Esophagus muscularis mucosa (tissue), 3 donors: ENCODE data around the gene DIP2C.

Experiments
- EP300 ChIP-seq: sonication (generic); formaldehyde crosslinking; IDR thresholded peaks from one replicate; pipeline ENCODE4 v1.6.1; 2017; ENCODE audit warnings: antibody characterized with exemption
- TF ChIP-seq, protein P1 (sequence below), 3 experiments: fragments of 200-600 bp in 2 of 3; fragments of 450-650 bp in 1 of 3; sonication (generic) in 2 of 3; IDR thresholded peaks; one replicate each; pipeline ENCODE4 v1.5.1; 2017 to 2019; ENCODE audit warnings: antibody characterized with exemption in 3 of 3, mild to moderate bottlenecking in 2 of 3, moderate library complexity in 1 of 3

DNA sequence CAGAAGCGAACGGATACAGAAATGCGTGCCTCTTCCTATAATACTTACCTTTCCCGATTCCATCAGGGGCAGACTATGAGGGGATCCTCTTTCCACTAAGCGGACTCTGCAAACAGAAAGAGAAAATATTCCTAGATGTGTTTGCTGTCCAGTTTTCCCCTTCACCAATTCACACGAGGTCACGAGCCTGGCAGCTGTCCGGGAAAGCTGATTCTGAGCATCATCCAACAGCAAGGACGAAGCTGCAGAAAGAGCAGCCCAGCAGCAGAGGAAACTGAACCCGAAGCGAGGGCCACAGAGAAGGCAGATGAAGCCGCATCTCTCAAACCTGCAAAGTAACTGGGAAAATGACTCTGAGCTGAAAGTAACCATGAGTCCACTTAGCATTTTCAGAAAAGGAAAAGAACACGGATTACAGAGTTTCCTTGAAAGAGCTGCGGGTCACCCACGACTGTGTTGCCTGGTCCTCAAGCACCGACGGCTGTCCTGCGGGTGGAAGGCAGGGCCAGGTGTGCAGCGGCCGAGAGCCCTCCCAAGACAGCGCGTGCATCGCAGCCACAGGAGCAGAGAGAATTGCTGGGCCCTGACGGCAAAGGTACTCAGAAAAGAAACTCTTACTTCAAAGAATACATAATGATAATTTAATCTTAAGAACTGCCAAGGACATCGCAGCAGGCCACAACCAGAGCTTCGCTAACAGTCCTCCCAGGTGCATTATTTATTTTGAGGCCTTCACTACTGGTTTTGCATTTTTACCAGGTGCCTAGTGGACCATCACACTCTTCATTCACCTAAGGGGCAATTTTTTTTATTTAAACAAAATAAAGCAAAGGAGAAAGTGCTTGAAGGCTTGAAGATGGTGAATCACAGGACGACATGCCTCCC lies 400.9 kb downstream of the DIP2C start:
- no peak for TF ChIP-seq EP300
- TF ChIP-seq, protein P1, sequence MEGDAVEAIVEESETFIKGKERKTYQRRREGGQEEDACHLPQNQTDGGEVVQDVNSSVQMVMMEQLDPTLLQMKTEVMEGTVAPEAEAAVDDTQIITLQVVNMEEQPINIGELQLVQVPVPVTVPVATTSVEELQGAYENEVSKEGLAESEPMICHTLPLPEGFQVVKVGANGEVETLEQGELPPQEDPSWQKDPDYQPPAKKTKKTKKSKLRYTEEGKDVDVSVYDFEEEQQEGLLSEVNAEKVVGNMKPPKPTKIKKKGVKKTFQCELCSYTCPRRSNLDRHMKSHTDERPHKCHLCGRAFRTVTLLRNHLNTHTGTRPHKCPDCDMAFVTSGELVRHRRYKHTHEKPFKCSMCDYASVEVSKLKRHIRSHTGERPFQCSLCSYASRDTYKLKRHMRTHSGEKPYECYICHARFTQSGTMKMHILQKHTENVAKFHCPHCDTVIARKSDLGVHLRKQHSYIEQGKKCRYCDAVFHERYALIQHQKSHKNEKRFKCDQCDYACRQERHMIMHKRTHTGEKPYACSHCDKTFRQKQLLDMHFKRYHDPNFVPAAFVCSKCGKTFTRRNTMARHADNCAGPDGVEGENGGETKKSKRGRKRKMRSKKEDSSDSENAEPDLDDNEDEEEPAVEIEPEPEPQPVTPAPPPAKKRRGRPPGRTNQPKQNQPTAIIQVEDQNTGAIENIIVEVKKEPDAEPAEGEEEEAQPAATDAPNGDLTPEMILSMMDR (IDR thresholded peaks at IDR 0.05): no peak
